ENCODE data around the gene PPP1R1B. TPM values are rescaled to one million over a fixed set of nuclear protein-coding genes. Genes with fewer than 3 reads are reported as not detected.

Gene PPP1R1B
- polyA plus RNA-seq, 1 donor (not counting 4 experiments of a cell fraction or from before 2014, with no cell fraction given): 0.18 TPM

DNA sequence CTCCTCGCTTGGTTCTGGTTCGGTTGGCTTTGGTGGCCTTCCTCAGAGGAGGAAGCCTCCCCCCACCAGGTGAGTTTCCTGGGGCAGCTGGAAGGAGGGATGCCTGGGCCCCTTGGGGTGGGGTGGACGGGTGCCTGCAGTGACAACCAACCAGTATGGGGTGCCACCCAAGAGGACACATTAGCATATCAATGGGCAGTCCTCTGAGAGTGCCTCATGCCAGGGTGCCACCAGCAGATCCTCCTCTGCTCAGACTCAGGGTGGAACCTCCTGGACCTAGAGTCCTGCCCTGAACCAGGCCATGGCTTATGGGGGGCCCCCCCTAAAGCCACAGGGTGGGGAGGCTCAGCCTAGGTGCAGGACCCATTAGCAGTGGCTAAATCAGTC, 2.7 kb downstream of the PPP1R1B start:
- FAIRE-seq (no peak), DNase-seq (ENCODE audit: low read depth, low spot score) (no peak)
- Histone ChIP-seq H3K9me1 (ENCODE audit: control insufficient read depth, extremely low read depth, insufficient read depth, low read length) (no peaks in the 10 kb centered on the region), H3K9me3 (ENCODE audit: control insufficient read depth, low read depth, low read length) (no peaks in the 10 kb centered on the region), H2AFZ (ENCODE audit: control insufficient read depth, low read length) (no peak overlapping the region), H3K36me3 (ENCODE audit: control insufficient read depth in 2 of 2, extremely low read depth in 1 of 2, insufficient read depth in 2 of 2, low read length in 2 of 2) (no peaks in the 10 kb centered on the region), H3K79me2 (ENCODE audit: control insufficient read depth, insufficient read depth, low read length) (no peaks in the 10 kb centered on the region), H4K20me1 (ENCODE audit: control insufficient read depth, extremely low read depth, insufficient read depth, low read length) (no peaks in the 10 kb centered on the region), H3K4me3 (ENCODE audit: control insufficient read depth in 2 of 3, extremely low read depth in 1 of 3, insufficient read depth in 2 of 3, low read depth in 1 of 3, low read length in 3 of 3) (no peak overlapping the region), H3K9ac (ENCODE audit: control insufficient read depth, extremely low read depth, insufficient read depth, low read length) (no peak overlapping the region), H3K27me3 (ENCODE audit: control insufficient read depth, extremely low read depth, insufficient read depth, low read length) (peaks cover 39% of the 10 kb centered on the region), H3K27ac (ENCODE audit: control insufficient read depth, insufficient read depth, low read length) (no peak overlapping the region), H3K4me2 (ENCODE audit: control insufficient read depth, extremely low read depth, insufficient read depth, low read depth, low read length) (no peak overlapping the region), H3K4me1 (ENCODE audit: control insufficient read depth, extremely low read depth, insufficient read depth, low read length) (peaks cover 30% of the 10 kb centered on the region)
- TF ChIP-seq EZH2 (IDR thresholded peaks at IDR 0.05; ENCODE audit: low read length): no peak
- TF ChIP-seq, protein P1, sequence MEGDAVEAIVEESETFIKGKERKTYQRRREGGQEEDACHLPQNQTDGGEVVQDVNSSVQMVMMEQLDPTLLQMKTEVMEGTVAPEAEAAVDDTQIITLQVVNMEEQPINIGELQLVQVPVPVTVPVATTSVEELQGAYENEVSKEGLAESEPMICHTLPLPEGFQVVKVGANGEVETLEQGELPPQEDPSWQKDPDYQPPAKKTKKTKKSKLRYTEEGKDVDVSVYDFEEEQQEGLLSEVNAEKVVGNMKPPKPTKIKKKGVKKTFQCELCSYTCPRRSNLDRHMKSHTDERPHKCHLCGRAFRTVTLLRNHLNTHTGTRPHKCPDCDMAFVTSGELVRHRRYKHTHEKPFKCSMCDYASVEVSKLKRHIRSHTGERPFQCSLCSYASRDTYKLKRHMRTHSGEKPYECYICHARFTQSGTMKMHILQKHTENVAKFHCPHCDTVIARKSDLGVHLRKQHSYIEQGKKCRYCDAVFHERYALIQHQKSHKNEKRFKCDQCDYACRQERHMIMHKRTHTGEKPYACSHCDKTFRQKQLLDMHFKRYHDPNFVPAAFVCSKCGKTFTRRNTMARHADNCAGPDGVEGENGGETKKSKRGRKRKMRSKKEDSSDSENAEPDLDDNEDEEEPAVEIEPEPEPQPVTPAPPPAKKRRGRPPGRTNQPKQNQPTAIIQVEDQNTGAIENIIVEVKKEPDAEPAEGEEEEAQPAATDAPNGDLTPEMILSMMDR (optimal IDR thresholded peaks at IDR 0.05 in 1 of 3, IDR thresholded peaks at IDR 0.05 in 1 of 3, conservative IDR thresholded peaks at IDR 0.05 in 1 of 3; ENCODE audit: extremely low read depth in 1 of 3, insufficient read depth in 2 of 3, low read length in 3 of 3): no peak
- dilution Hi-C loops (cut with MboI; ENCODE audit: extremely low pct_ligation_motif_present, low sequenced_read_pairs): no loop called here

DNA sequence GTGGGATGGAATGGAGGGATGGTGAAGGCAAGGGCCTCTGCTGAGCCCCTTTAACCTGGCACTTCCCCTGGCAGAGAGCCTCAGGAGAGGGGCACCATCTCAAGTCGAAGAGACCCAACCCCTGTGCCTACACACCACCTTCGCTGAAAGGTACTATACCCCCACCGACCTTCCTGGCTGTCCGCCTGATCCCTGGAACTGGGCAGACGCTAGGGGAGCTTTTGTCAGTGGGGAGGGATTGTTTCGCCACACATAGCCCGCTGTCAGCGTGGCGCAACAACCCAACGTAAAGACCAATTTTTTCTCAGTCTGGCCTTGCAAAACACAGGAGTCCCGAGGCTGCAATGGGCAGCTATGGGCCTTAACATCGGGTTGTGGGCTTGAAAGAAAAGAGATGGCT, 3.1 kb downstream of the PPP1R1B start:
- dilution Hi-C loops (cut with MboI; ENCODE audit: extremely low pct_ligation_motif_present, low sequenced_read_pairs): no loop called here
- Histone ChIP-seq H3K9me3 (ENCODE audit: control insufficient read depth, low read depth, low read length) (no peaks in the 10 kb centered on the region), H3K9ac (ENCODE audit: control insufficient read depth, extremely low read depth, insufficient read depth, low read length) (no peak overlapping the region), H3K9me1 (ENCODE audit: control insufficient read depth, extremely low read depth, insufficient read depth, low read length) (no peaks in the 10 kb centered on the region), H3K4me3 (ENCODE audit: control insufficient read depth in 2 of 3, extremely low read depth in 1 of 3, insufficient read depth in 2 of 3, low read depth in 1 of 3, low read length in 3 of 3) (no peak overlapping the region), H3K79me2 (ENCODE audit: control insufficient read depth, insufficient read depth, low read length) (no peaks in the 10 kb centered on the region), H2AFZ (ENCODE audit: control insufficient read depth, low read length) (no peak overlapping the region), H3K27ac (ENCODE audit: control insufficient read depth, insufficient read depth, low read length) (no peak overlapping the region), H4K20me1 (ENCODE audit: control insufficient read depth, extremely low read depth, insufficient read depth, low read length) (no peaks in the 10 kb centered on the region), H3K36me3 (ENCODE audit: control insufficient read depth in 2 of 2, extremely low read depth in 1 of 2, insufficient read depth in 2 of 2, low read length in 2 of 2) (no peaks in the 10 kb centered on the region), H3K27me3 (ENCODE audit: control insufficient read depth, extremely low read depth, insufficient read depth, low read length) (peaks cover 35% of the 10 kb centered on the region), H3K4me1 (ENCODE audit: control insufficient read depth, extremely low read depth, insufficient read depth, low read length) (peaks cover 30% of the 10 kb centered on the region), H3K4me2 (ENCODE audit: control insufficient read depth, extremely low read depth, insufficient read depth, low read depth, low read length) (no peak overlapping the region)
- DNase-seq (ENCODE audit: low read depth, low spot score): no peak
- TF ChIP-seq, protein P1 (optimal IDR thresholded peaks at IDR 0.05 in 1 of 3, IDR thresholded peaks at IDR 0.05 in 1 of 3, conservative IDR thresholded peaks at IDR 0.05 in 1 of 3; ENCODE audit: extremely low read depth in 1 of 3, insufficient read depth in 2 of 3, low read length in 3 of 3): no peak
- no peak for TF ChIP-seq EZH2 (IDR thresholded peaks at IDR 0.05; ENCODE audit: low read length)
- FAIRE-seq: no peak
